ENCODE results near the gene GRIK4.

Gene GRIK4

GRCh38 chr11:120657306-120658070, 145.9 kb downstream of the GRIK4 start:
- H3K9ac ChIP-seq (ENCODE audit: low read depth, low read length) = no peak overlapping the region
- no peak overlapping the region for H3K4me3 ChIP-seq (ENCODE audit: low read length)
- H3K27me3 ChIP-seq (ENCODE audit: insufficient read depth, low read length) = peaks cover 26% of the 10 kb centered on the region
- no peaks in the 10 kb centered on the region for H3K36me3 ChIP-seq (ENCODE audit: insufficient read depth, low read depth, low read length)
- H3K27ac ChIP-seq (ENCODE audit: low read length) = no peak overlapping the region
- H3K9me3 ChIP-seq (ENCODE audit: insufficient read depth, low read depth, low read length) = no peaks in the 10 kb centered on the region
- H3K4me1 ChIP-seq (ENCODE audit: insufficient read depth, low read length) = peaks cover 4% of the 10 kb centered on the region; the same call in 1 of the 2 replicates

- H3K27ac ChIP-seq (ENCODE audit: low read length) = no peak overlapping the region
- no peaks in the 10 kb centered on the region for H3K9me3 ChIP-seq (ENCODE audit: insufficient read depth, low read depth, low read length)
- H3K9ac ChIP-seq (ENCODE audit: low read depth, low read length) = no peak overlapping the region
- H3K27me3 ChIP-seq (ENCODE audit: insufficient read depth, low read length) = peaks cover 20% of the 10 kb centered on the region; the same call in 1 of the 2 replicates
- H3K36me3 ChIP-seq (ENCODE audit: insufficient read depth, low read depth, low read length) = no peaks in the 10 kb centered on the region
- H3K4me1 ChIP-seq (ENCODE audit: insufficient read depth, low read length) = peaks cover 4% of the 10 kb centered on the region; the same call in 1 of the 2 replicates
- H3K4me3 ChIP-seq (ENCODE audit: low read length) = no peak overlapping the region
These were observed 146.5 kb downstream of the GRIK4 start for GRCh38 chr11:120658071-120658423.

DNA sequence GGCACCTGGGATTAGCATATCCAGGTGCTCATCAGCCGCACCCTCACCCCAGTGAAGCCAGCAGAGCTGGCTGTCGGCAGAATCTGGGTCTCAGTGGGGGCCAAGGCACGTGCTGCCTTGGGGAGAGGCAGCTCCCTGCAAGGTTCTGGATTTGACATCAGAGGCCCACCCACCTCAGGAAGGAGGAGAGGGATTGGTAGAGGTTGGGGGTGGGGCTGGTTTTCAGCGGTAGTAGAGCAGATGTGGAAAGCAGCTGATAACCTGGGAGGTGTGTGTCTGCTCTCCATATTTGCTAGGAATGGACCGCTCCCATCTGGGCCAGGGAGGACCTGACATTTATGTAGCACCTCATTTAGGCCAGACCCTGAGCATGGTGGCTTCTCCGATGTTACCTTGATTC, 147.5 kb downstream of the GRIK4 start:
- H3K4me1 ChIP-seq (ENCODE audit: insufficient read depth, low read length) = peaks cover 4% of the 10 kb centered on the region; the same call in 1 of the 2 replicates
- no peak overlapping the region for H3K4me3 ChIP-seq (ENCODE audit: low read length)
- H3K27me3 ChIP-seq (ENCODE audit: insufficient read depth, low read length) = peaks cover 20% of the 10 kb centered on the region; the same call in 1 of the 2 replicates
- H3K9ac ChIP-seq (ENCODE audit: low read depth, low read length) = no peak overlapping the region
- no peaks in the 10 kb centered on the region for H3K9me3 ChIP-seq (ENCODE audit: insufficient read depth, low read depth, low read length)
- no peak overlapping the region for H3K27ac ChIP-seq (ENCODE audit: low read length)
- no peaks in the 10 kb centered on the region for H3K36me3 ChIP-seq (ENCODE audit: insufficient read depth, low read depth, low read length)

DNA sequence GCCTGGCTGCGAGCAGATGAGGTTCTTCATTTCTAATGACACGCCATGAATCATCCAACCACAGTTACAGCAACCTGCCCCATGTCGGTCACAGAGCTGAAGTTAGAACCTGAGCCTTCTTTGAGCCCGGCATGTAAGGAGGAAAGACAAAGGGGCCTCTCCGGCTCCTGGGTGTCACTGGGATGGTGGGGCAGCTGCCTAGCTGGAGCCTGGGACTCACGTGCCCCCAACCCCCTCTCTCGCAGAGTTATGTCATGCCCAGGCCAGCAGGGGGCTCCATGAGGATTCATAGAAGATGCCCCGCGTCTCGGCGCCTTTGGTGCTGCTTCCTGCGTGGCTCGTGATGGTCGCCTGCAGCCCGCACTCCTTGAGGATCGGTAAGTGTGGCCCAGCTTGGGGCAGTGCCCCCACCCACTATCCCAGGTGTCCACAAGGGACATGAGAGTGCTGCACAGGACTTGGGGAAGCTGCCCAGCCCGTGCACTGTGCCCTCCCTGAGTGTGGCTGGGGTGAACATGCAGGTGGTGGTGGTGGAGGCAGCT, 148.5 kb downstream of the GRIK4 start:
- peaks cover 4% of the 10 kb centered on the region; the same call in 1 of the 2 replicates for H3K4me1 ChIP-seq (ENCODE audit: insufficient read depth, low read length)
- H3K9me3 ChIP-seq (ENCODE audit: insufficient read depth, low read depth, low read length) = no peaks in the 10 kb centered on the region
- peaks cover 18% of the 10 kb centered on the region; the same call in 1 of the 2 replicates for H3K27me3 ChIP-seq (ENCODE audit: insufficient read depth, low read length)
- H3K36me3 ChIP-seq (ENCODE audit: insufficient read depth, low read depth, low read length) = no peaks in the 10 kb centered on the region
- no peak overlapping the region for H3K9ac ChIP-seq (ENCODE audit: low read depth, low read length)
- H3K4me3 ChIP-seq (ENCODE audit: low read length) = no peak overlapping the region
- no peak overlapping the region for H3K27ac ChIP-seq (ENCODE audit: low read length)

GRCh38 chr11:120662071-120662676, 150.6 kb downstream of the GRIK4 start:
- H3K27ac ChIP-seq (ENCODE audit: low read length) = no peak overlapping the region
- H3K27me3 ChIP-seq (ENCODE audit: insufficient read depth, low read length) = peaks cover 15% of the 10 kb centered on the region; the same call in 1 of the 2 replicates
- H3K9me3 ChIP-seq (ENCODE audit: insufficient read depth, low read depth, low read length) = no peaks in the 10 kb centered on the region
- no peak overlapping the region for H3K9ac ChIP-seq (ENCODE audit: low read depth, low read length)
- H3K4me1 ChIP-seq (ENCODE audit: insufficient read depth, low read length) = peaks cover 4% of the 10 kb centered on the region; the same call in 1 of the 2 replicates
- H3K4me3 ChIP-seq (ENCODE audit: low read length) = no peak overlapping the region
- H3K36me3 ChIP-seq (ENCODE audit: insufficient read depth, low read depth, low read length) = no peaks in the 10 kb centered on the region

GRCh38 chr11:120663142-120663541, 151.6 kb downstream of the GRIK4 start:
- Histone ChIP-seq H3K9ac (ENCODE audit: low read depth, low read length) (no peak overlapping the region), H3K4me1 (ENCODE audit: insufficient read depth, low read length) (peaks cover 4% of the 10 kb centered on the region; the same call in 1 of the 2 replicates), H3K9me3 (ENCODE audit: insufficient read depth, low read depth, low read length) (no peaks in the 10 kb centered on the region), H3K27me3 (ENCODE audit: insufficient read depth, low read length) (peaks cover 15% of the 10 kb centered on the region; the same call in 1 of the 2 replicates), H3K27ac (ENCODE audit: low read length) (no peak overlapping the region), H3K4me3 (ENCODE audit: low read length) (no peak overlapping the region), H3K36me3 (ENCODE audit: insufficient read depth, low read depth, low read length) (no peaks in the 10 kb centered on the region)

- no peaks in the 10 kb centered on the region for H3K9me3 ChIP-seq (ENCODE audit: insufficient read depth, low read depth, low read length)
- H3K4me1 ChIP-seq (ENCODE audit: insufficient read depth, low read length) = peaks cover 4% of the 10 kb centered on the region; the same call in 1 of the 2 replicates
- H3K4me3 ChIP-seq (ENCODE audit: low read length) = no peak overlapping the region
- H3K27ac ChIP-seq (ENCODE audit: low read length) = no peak overlapping the region
- no peak overlapping the region for H3K9ac ChIP-seq (ENCODE audit: low read depth, low read length)
- H3K36me3 ChIP-seq (ENCODE audit: insufficient read depth, low read depth, low read length) = no peaks in the 10 kb centered on the region
- H3K27me3 ChIP-seq (ENCODE audit: insufficient read depth, low read length) = peaks cover 18% of the 10 kb centered on the region; the same call in 1 of the 2 replicates
These were observed 154.6 kb downstream of the GRIK4 start for GRCh38 chr11:120666121-120666639.

- Histone ChIP-seq H3K36me3 (ENCODE audit: insufficient read depth, low read depth, low read length) (no peaks in the 10 kb centered on the region), H3K4me1 (ENCODE audit: insufficient read depth, low read length) (peaks cover under 1% of the 10 kb centered on the region; the same call in 1 of the 2 replicates), H3K9me3 (ENCODE audit: insufficient read depth, low read depth, low read length) (no peaks in the 10 kb centered on the region), H3K9ac (ENCODE audit: low read depth, low read length) (no peak overlapping the region), H3K4me3 (ENCODE audit: low read length) (no peak overlapping the region), H3K27me3 (ENCODE audit: insufficient read depth, low read length) (peaks cover 18% of the 10 kb centered on the region; the same call in 1 of the 2 replicates), H3K27ac (ENCODE audit: low read length) (no peak overlapping the region)
These were observed 155.7 kb downstream of the GRIK4 start for GRCh38 chr11:120667281-120667680.

DNA sequence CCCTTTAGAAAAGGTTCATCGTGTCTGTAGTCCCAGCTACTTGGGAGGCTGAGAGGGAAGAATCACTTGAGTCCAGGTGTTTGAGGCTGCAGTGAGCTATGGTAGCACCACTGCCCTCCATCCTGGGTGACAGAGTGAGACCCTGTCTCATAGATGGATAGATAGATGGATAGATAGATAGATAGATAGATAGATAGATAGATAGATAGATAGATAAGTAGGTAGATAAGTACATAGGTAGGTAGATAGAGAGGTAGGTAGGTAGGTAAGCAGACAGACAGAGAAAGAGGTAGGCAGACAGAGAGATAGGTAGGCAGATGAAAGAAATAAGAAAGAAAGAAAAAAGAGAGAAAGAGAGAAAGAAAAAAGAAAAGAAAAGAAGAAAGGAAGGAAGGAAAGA, 156.4 kb downstream of the GRIK4 start:
- Histone ChIP-seq H3K9me3 (ENCODE audit: insufficient read depth, low read depth, low read length) (no peaks in the 10 kb centered on the region), H3K4me1 (ENCODE audit: insufficient read depth, low read length) (no peaks in the 10 kb centered on the region; the same call in 1 of the 2 replicates), H3K4me3 (ENCODE audit: low read length) (no peak overlapping the region), H3K36me3 (ENCODE audit: insufficient read depth, low read depth, low read length) (no peaks in the 10 kb centered on the region), H3K27ac (ENCODE audit: low read length) (no peak overlapping the region), H3K27me3 (ENCODE audit: insufficient read depth, low read length) (peaks cover 18% of the 10 kb centered on the region; the same call in 1 of the 2 replicates), H3K9ac (ENCODE audit: low read depth, low read length) (no peak overlapping the region)

DNA sequence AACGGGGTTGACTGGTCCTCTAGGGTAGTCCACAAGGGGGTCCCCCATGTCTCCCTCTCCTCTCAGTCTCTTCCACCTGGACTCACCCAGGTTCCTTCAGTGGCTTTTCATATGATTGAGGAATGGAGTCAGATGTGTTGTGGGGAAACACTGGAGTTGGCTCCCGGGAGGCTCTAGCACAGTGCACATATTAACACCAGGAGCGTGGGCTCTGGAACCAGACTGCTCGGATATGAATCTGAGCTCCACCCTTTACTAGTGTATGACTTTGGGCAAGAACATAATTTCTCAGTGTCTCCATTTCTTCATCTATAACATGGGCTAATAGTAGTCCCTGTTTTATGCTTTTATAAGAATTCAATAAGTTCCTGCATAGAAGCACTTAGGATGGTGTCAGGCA, 157.0 kb downstream of the GRIK4 start:
- Histone ChIP-seq H3K9ac (ENCODE audit: low read depth, low read length) (no peak overlapping the region), H3K27me3 (ENCODE audit: insufficient read depth, low read length) (peaks cover 13% of the 10 kb centered on the region; the same call in 1 of the 2 replicates), H3K4me3 (ENCODE audit: low read length) (no peak overlapping the region), H3K27ac (ENCODE audit: low read length) (no peak overlapping the region), H3K36me3 (ENCODE audit: insufficient read depth, low read depth, low read length) (no peaks in the 10 kb centered on the region), H3K9me3 (ENCODE audit: insufficient read depth, low read depth, low read length) (no peaks in the 10 kb centered on the region), H3K4me1 (ENCODE audit: insufficient read depth, low read length) (no peaks in the 10 kb centered on the region)

DNA sequence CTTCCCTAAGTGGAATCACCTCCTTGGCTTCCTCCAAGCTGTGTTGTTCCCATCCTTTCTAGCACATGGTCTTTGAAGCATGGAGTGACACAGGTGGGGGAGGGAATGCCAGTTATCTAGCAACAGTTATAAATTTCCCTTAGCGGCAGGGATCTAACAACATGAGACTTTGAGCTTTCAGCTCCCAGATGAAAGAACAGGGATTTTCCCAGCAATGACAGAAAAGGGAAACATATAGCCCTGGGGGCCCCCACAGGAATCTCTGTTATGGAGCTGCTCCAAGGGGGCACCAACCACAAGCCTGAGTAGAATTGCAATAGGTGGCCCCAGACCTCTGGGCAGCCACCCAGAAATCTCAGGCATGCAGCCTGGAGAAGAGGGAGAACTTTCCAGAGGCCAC, 163.0 kb downstream of the GRIK4 start:
- Histone ChIP-seq H3K9ac (ENCODE audit: low read depth, low read length) (no peak overlapping the region), H3K27me3 (ENCODE audit: insufficient read depth, low read length) (peaks cover 6% of the 10 kb centered on the region; the same call in 1 of the 2 replicates), H3K4me1 (ENCODE audit: insufficient read depth, low read length) (no peaks in the 10 kb centered on the region), H3K9me3 (ENCODE audit: insufficient read depth, low read depth, low read length) (no peaks in the 10 kb centered on the region), H3K27ac (ENCODE audit: low read length) (no peak overlapping the region), H3K36me3 (ENCODE audit: insufficient read depth, low read depth, low read length) (no peaks in the 10 kb centered on the region), H3K4me3 (ENCODE audit: low read length) (no peak overlapping the region)
